HG02798 (cell line): ENCODE results near the gene USP37.

ENCODE experiments used
- ATAC-seq: cut with Tn5 transposase; IDR thresholded peaks from one replicate; pipeline ENCODE4 v1.9.1; 2021; ENCODE audit warnings: mild to moderate bottlenecking; ENCODE audit not compliant: unreplicated experiment, poor library complexity

USP37 gene

DNA sequence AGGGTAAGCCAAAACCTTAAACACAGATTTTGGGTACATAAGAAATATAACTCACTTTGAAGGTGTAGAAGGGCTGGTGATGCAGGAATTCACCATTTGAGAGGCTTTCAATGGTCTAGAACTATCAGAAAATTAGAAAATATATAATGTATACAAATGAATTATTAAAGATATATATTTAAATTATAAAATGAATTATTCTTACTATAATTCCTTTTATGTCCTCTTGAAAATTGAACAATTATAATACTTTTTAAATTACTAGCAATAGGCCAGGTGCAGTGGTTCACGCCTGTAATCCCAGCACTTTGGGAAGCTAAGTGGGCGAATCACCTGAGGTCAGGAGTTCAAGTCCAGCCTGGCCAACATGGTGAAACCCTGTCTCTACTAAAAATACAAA lies 88.6 kb downstream of the USP37 start:
- no peak for ATAC-seq

DNA sequence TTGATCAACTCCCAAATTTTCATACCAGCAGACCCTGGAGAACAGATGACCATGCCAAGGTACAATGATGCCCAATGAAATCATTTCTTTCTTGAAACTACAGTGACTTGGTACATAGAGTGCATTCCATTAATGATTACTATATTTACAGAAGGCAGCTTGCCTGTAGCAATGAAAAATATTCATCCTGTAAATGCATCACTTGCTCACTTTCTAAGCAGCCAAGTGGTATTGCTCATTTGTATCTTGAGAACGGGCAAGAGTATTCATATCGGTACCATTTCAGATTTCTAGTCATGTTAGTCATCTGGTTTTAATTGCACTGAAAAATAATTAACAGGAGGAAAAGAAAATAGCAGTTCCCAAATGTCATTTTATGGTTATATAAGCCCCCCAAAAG lies 89.6 kb downstream of the USP37 start:
- ATAC-seq: no peak

DNA sequence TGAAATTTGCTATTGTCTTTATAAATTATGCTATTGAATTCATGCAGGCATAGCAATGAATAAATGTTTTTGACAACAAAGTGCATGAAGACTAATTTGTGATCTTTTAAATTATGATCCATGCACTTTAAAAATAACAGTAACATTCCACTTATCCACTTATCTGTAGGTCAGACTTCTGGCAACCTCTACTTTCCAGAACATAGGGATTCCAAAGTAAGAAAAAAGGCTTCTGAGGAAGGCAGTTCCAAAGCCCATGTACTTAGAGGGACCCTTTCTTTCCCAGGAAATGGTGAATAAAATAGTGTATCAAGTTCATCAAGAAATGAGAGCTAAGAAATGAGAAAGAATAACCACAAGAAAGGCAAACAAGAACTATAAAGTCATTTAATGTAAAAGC lies 90.9 kb downstream of the USP37 start:
- ATAC-seq: no peak

DNA sequence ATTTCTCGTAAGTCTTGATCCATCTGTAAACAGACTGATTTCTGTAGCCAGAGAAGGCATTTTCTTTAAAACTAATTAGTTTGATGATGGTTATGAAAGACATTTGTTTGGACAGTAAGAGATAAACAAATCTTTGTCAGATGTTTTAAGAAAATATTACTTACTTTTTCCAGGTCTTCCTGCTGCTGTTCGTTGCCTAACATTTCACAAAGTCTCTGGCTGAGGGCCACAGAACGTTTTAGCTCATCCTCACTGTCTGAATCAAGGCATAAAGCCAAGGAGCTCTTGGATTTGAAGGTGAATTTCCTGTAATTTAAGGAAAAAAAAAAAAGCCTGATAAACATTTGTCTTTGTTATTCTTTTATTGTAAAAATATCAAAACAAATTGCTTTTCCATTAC lies 91.5 kb downstream of the USP37 start:
- ATAC-seq: no peak

DNA sequence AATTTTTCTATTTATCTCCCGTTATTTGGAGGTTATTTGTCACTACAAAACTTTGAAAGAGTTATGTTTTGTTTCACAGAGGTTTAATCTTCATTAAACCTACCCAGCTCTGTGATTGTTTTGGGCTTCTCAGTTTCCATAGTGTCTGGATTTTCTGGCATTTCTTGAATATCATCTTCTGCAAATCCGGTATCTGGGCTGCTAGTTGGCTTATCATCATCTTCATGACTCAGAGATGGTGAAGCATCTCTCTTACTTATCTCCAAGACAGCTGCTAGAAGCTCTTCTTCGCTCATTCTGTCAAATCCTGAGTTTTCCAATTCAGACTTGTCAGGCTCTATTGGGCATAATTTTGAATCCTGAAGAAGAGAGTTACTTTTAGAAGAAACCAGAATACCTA lies 93.6 kb downstream of the USP37 start:
- no peak for ATAC-seq

DNA sequence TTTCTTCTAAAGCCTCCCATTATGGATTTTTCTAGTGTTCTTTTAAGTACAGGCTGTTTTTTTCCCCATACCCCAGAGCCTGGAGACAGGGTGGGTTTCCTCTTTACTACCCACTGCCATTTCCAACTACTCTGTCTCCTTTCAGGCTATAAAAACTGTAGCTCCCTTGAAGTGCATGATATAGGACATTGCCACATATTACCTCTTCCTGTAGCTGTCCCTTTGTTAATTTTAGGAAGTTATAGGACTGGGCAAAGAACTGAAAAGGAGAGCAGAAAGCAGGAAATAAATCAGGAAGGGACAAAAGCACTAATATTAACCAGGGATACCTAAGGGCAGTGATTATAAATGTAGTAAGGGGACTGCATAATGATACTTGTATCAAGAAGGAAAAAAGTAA lies 95.2 kb downstream of the USP37 start:
- ATAC-seq: no peak

DNA sequence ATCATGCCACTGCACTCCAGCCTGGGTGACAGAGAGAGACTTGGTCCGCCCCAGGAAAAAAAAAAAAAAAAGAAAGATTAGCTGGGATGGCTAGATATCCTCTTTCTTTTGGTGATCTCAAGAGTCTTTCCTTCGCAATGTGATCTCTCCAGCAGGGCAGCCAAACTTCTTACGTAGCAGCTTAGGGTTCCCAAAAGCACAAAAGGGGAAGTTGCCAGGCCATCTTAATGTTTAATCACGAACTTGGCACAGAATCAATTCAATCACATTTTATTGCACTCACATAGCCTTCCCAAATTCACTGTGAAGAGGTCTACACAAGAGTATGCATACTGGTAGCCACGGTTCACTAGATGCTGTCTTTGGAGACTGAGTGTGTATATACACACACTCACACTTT lies 96.2 kb downstream of the USP37 start:
- no peak for ATAC-seq

DNA sequence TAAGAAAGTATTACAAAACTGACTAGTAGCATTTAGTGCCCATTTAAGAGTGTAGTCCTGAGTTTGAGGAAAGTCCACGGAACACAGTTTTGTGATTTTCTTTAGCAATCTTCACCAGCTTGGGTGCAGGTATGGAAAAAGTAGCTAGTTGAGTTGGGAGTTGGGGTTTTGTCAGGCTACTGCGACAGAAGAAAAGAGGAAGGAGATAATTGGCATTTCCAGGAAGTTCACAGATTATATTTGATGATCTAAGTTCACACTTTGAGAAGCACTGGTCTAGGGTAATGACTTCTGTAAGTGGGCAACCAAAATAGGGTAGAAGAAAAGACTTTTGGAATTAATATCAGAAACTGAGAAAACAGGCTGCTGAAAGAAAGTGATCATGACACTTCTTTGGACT lies 97.1 kb downstream of the USP37 start:
- ATAC-seq: no peak

DNA sequence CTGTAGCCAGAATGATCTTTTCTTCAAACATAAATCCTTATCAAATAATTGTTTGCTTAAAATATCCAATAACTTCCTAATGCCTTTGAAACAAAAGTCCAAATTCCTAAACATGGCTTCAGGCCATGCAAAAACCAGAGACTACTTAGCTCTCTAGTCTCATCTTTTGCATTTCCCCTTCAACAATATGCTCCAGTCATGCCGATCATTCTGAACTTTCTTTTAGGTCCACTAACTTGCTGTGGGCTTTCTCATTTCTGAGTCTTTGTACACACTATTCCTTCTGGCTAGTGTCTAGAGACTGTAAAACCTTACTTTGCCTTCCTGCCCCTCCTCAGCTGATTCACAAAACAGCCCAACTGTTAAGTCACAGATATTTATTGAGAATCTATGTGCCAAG lies 97.7 kb downstream of the USP37 start:
- no peak for ATAC-seq

DNA sequence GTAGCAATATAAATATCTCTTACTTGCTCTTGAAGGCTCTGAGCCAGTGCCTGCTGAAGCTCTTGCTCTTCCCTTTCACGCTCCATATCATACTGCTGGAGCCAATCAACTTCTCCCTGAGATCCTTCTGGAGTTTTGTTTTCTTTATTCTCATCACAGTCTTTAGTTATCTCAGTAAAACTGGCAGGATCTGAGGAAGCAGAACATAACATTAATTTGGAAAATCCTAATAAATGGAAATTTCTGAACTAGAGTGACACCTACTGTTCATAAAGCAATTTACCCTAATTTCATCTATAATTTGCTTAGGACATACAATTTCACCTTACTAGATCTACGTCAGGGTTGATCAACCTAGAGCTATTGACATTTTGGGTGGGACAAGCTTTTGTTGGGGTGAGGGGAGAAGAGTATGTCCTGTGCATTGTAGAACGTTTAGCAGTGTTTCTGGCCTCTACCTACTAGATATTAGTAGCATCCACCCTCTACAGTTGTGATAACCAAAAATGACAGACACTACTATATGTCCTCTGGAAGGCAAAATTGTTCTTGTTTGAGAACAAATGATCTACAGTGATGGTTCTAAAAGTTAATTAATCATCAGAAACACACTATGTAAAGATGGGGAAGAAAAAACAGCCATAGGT lies 102.0 kb downstream of the USP37 start:
- no peak for ATAC-seq

DNA sequence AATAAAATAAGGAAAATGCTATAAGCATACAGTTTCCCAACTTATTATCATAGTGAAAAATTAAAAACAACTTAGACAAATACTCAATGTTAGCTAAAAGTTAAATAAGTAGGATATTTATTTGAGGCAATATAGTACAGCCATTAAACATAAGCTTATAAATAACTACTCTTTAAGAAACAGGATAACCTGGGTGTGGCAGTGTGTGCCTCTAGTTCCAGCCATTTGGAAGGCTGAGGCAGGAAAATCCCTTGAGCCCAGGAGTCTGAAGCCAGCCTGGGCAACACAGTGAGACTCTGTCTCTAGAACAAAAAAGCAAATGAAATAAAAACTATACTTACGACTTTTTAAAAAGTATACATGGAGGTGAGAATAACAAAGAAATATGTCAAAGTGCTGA lies 109.6 kb downstream of the USP37 start:
- ATAC-seq: no peak

DNA sequence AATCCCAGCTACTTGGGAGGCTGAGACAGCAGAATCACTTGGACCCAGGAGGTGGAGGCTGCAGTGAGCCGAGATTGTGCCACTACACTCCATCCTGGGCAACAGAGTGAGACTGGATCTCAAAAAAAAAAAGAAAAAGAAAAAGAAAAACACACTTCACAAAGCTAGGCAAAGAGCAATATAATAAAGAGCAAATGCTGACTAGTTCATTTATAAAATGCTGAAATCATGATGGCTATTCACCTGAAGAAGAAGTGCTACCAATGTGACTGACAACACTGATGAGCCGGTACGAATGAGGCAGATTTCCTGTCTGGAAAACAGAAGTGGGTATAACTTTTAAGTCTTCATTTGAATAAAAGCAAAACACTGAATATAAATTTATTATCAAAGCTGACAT lies 111.3 kb downstream of the USP37 start:
- no peak for ATAC-seq

DNA sequence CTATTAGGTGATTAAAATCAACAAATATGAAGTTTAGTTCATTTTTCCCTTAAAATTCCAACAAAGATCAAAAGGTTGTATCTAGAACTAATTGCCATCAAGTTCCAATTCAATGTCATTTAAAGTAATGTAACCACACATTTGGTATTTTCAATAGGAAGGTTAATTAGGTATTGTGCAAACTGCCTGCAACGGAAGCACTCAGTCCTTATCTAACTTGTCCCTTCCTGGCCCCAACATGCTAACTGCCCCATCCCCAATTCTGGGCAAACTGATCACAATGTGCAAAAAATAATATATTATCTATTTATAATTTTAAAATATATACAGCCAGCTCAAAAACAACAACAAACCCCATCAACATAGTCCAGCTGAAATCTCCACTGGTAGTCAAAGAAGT lies 116.1 kb downstream of the USP37 start:
- no peak for ATAC-seq

DNA sequence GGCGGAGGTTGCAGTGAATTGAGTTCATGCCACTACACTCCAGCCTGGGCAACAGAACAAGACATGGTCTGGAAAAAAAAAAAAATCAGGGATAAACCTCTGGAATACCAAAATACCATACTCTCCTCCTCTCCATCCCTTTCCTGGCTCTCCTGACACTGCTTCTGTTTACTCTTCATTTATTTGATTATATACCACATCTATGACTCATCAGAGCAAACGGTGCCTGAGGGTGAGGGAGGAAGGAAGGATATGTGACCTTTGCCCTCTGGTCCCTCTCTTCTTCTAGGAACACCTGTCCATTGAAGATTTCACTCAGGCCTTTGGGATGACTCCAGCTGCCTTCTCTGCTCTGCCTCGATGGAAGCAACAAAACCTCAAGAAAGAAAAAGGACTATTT lies 119.2 kb downstream of the USP37 start:
- no peak for ATAC-seq

DNA sequence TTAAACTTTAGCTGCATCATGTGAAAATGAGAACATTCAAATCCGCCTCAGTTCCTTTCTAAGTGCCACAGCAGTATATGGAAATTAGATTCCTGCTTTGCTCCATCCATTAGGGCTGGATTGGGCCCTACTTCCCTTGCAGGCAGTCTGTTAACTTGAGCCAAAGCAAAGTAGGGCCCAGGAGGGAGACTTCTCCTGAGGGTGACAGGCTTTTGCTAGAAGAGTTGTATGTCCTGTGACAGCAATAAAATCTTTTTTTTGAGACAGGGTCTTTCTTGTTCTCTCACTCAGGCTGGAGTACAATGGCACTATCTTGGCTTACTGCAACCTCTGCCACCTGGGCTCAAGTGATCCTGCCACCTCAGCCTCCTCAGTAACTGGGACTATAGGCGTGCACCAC lies 121.1 kb downstream of the USP37 start:
- no peak for ATAC-seq

DNA sequence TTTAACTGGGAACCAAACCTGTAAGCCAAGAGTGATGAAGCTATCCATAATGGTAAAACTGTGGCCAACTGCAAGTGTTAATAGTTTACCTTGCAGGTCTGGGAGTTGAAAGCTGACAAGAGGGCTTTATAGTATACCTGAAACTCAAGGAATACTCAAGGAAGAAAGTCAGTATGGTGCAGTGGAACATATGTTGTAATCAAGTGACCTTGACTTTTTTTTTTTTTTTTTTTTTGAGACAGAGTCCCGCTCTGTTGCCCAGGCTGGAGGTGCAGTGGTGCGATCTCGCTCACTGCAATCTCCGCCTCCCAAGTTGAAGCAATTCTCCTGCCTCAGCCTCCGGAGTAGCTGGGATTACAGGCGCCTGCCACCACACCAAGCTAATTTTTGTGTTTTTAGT lies 121.6 kb downstream of the USP37 start:
- ATAC-seq: no peak

DNA sequence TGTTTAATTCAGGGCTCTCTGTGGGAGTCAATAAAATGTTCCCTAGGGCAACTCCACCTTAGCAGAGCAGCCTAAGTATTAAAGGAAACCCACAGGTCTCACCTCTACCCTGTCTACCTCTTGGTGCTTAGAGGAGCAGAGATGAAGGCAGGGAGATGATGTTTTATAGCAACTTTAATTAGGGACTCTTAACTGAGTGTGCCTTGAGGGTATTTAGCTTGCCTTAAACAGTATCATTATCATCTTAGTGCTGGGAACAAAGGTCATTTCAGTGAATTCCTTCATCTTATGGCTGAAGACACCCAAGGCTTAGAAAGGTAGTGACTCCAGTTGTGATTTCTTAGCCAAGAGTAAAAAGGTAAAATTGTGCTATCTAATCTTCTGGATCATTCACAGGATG lies 122.5 kb downstream of the USP37 start:
- ATAC-seq: no peak

DNA sequence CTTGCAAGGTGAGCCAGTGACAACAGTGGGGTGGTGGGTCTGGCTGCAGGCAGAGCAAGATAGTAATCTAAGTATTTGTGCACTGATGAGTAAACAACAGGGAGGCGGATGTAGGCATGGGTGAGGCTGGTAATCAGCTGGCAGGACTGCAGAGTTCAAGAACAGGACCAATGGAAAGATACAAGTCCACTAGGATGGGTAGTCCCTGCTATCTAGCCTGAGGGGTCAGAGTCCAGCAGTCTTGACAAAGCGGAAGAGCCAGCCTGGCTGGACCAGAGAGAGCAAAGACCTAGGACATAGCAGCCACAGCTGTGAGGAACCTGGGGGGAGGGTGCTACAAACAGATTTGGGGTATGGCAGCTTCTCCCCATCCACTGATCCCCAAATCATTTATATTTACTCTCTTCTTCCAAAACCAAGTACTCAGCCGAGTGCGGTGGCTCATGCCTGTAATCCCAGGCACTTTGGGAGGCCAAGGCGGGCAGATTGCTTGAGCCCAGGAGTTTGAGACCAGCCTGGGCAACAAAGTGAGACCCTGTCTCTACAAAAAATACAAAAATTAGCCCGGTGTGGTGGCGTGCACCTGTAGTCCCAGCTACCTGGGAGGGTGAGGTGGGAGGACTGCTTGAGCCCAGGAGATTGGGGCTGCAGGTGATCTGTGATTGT lies 123.3 kb downstream of the USP37 start:
- no peak for ATAC-seq

DNA sequence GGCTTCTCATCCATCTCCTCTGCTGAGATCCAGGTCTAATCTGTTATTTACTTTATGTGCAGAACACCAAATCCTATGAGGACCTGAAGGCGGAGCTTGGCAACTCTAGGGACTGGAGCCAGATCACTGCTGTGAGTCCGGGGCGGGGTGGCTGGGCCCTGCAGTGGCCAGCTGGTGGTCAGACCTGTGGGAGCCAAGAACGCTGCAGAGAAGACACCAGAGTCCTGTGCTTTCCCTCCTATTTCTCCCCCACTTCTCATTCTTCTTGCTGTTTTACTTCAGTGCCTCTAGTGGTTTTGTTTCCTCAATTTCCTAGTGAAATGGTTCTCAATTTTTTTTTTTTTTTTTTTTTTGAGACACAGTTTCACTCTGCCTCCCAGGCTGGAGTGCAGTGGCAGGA lies 129.6 kb downstream of the USP37 start:
- no peak for ATAC-seq

DNA sequence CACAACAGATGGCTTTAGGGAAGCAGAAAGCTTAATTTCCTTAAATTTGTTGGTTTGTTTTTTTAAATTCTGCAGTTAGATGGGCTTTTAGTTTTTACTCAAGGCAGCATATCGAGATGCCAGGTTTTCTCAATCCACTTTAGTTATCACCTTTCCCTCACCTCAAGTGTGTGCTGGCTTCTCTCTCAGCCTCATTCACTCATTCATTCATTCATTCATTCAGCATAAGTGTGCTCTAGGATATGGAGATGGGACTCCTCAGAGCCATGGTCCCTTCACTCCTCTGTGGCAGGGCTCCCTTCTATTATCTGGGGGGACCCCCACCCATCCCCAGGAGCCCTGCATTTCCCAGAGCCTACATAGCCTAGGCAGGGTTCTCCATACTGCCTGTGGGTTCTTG lies 130.2 kb downstream of the USP37 start:
- no peak for ATAC-seq

DNA sequence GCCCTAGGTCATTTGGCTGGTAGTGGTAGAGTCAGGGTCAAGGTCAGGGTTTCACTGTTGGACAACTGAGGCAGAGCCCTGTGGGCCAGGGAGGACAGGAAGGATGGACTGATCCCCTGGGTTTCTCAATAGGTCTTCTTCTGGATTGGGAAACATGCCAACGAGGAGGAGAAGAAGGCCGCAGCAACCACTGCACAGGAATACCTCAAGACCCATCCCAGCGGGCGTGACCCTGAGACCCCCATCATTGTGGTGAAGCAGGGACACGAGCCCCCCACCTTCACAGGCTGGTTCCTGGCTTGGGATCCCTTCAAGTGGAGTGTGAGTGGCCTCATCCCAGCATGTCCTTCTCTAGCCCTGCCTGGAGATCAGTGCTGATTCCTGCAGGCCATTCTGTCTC lies 131.2 kb downstream of the USP37 start:
- ATAC-seq: no peak
